GM12873 (cell line): Measurements from ENCODE around the gene GABARAPL2.

Experiments used
- CTCF ChIP-seq: IDR thresholded peaks from 2 replicates; pipeline ENCODE4 v1.5.1; 2012; ENCODE audit warnings: low read depth, mild to moderate bottlenecking, moderate library complexity, low read length, control low read depth; ENCODE audit not compliant: insufficient read depth; ENCODE audit errors: missing control alignments

Gene GABARAPL2

GRCh38 chr16:75614066-75614897 lies 48.1 kb downstream of the GABARAPL2 start:
- no peak for TF ChIP-seq CTCF

- TF ChIP-seq CTCF = no peak
Measured at GRCh38 chr16:75615619-75616018, 49.4 kb downstream of the GABARAPL2 start.

GRCh38 chr16:75616521-75617010 lies 50.4 kb downstream of the GABARAPL2 start:
- TF ChIP-seq CTCF = no peak

- no peak for TF ChIP-seq CTCF
Measured at GRCh38 chr16:75617121-75617520, 50.9 kb downstream of the GABARAPL2 start.

- no peak for TF ChIP-seq CTCF
Measured at GRCh38 chr16:75618780-75619179, 52.6 kb downstream of the GABARAPL2 start.

- TF ChIP-seq CTCF = no peak
Measured at GRCh38 chr16:75620326-75621169, 54.4 kb downstream of the GABARAPL2 start.

- TF ChIP-seq CTCF = peak; percentile 47
Measured at GRCh38 chr16:75621170-75621477, 54.9 kb downstream of the GABARAPL2 start.
